SJSA1 (cell line): ENCODE results near the gene ECHS1. TPM values are rescaled to one million over a fixed set of nuclear protein-coding genes. Genes with fewer than 3 reads are reported as not detected.

Experiments
- DNase-seq, 2 experiments: peaks; one replicate each; pipeline ENCODE4 v3.0.0-alpha.2; 2015 to 2020; ENCODE audit warnings: low spot score in 2 of 2, low read depth in 1 of 2
- H3K27ac ChIP-seq: fragments of 250-450 bp; sonication (Bioruptor Pico); 2 replicates; pipeline ENCODE4 v1.5.1; 2020; ENCODE audit warnings: mild to moderate bottlenecking, moderate library complexity
- H3K27me3 ChIP-seq: fragments of 250-450 bp; sonication (Bioruptor Pico); replicated peaks from 2 replicates; pipeline ENCODE4 v1.5.1; 2020; ENCODE audit warnings: mild to moderate bottlenecking, moderate library complexity
- H3K36me3 ChIP-seq: fragments of 250-450 bp; sonication (Bioruptor Pico); 2 replicates; pipeline ENCODE4 v1.5.1; 2020; ENCODE audit warnings: mild to moderate bottlenecking
- H3K4me1 ChIP-seq: fragments of 250-450 bp; sonication (Bioruptor Pico); replicated peaks from 2 replicates; pipeline ENCODE4 v1.6.1; 2021; ENCODE audit warnings: mild to moderate bottlenecking
- H3K4me3 ChIP-seq: fragments of 250-450 bp; sonication (Bioruptor Pico); 2 replicates; pipeline ENCODE4 v1.5.1; 2020; ENCODE audit warnings: mild to moderate bottlenecking
- H3K9me3 ChIP-seq: fragments of 250-450 bp; sonication (Bioruptor Pico); replicated peaks from 2 replicates; pipeline ENCODE4 v1.5.1; 2020; ENCODE audit warnings: mild to moderate bottlenecking
- total RNA-seq: library from RNA; depleted of rRNA; stranded (reverse); fragments of >200 nt; shearing (Covaris generic); gene quantifications from 2 replicates; pipeline ENCODE4 v1.2.3, GENCODE V29; 2014

The ECHS1 gene
- total RNA-seq, 1 experiment from 2014 or later, result 106 TPM

DNA sequence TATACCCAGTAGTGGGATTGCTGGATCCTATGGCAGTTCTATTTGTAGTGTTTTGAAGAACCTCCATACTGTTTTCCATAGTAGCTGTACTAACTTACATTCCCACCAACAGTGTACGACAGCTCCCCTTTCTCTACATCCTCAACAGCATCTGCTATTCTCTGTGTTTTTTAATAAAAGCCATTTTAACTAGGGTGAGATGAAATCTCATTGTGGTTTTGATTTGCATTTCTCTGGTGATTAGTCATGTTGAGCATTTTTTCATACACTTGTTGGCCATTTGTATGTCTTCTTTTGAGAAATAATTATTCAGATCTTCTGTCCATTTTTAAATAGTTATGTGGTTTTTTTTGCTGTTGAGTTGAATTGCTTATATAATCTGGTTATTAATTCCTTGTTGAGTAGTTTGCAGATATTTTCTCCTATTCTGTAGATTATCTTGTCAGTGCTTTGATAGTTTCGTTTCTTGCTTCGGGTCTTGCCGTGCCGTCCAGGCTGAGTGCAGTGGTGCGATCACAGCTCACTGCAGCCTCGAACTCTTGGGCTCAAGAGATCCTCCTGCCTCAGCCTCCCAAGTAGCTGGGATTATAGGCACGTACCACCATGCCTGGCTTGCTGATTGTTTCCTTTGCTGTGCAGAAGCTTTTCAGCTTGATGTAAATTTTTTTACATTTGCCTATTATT, 32.8 kb upstream of the ECHS1 start:
- DNase-seq, result no peak
- H3K4me3 ChIP-seq, result no peak overlapping the region
- no peaks in the 10 kb centered on the region for H3K27me3 ChIP-seq
- H3K36me3 ChIP-seq, result peaks cover 80% of the 10 kb centered on the region
- peaks cover 3% of the 10 kb centered on the region; the same call in 1 of the 2 replicates for H3K9me3 ChIP-seq
- no peak overlapping the region for H3K27ac ChIP-seq
- H3K4me1 ChIP-seq, result peaks cover 6% of the 10 kb centered on the region; the same call in 1 of the 2 replicates

DNA sequence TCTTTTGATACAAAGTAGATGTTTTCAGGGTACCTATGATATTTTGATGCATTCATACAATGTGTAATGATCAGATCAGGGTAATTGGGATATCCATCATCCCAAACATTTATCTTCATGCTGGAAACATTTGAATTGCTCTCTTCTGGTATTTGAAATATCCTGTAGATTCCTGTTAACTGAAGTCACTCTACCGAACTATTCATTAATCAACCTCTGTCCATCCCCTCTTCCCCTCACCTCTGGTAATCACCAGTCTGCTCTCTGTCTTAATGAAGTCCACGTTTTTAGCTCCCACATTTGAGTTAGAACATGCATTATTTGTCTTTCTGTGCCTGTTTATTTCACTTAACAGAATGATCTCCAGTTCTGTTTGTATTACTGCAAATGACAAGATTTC, 32.1 kb upstream of the ECHS1 start:
- H3K27me3 ChIP-seq, result no peaks in the 10 kb centered on the region
- H3K4me1 ChIP-seq, result peaks cover 6% of the 10 kb centered on the region; the same call in 1 of the 2 replicates
- no peak overlapping the region for H3K27ac ChIP-seq
- H3K4me3 ChIP-seq, result no peak overlapping the region
- DNase-seq, result no peak
- H3K9me3 ChIP-seq, result peaks cover 3% of the 10 kb centered on the region; the same call in 1 of the 2 replicates
- H3K36me3 ChIP-seq, result peaks cover 79% of the 10 kb centered on the region

DNA sequence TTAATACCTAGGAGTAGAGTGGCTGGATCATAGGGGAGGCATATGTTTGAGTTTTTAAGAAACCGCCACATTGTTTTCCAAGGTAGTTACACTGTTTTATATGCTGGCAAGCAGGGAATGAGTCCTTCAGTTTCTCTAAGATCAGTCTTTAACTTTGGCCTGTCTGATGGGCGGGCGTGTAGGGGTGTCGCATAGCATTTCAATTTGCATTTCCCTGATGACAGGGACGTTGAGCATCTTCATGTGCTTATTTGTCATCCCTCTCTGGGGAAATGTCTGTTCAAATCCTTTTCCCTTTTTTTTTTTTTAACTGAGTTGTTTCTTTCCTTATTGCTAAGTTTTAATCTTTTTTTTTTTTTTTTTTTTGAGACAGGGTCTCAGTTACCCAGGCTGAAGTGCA, 30.6 kb upstream of the ECHS1 start:
- Histone ChIP-seq H3K9me3 (no peaks in the 10 kb centered on the region), H3K27ac (no peak overlapping the region), H3K27me3 (no peaks in the 10 kb centered on the region), H3K4me3 (no peak overlapping the region), H3K36me3 (peaks cover 77% of the 10 kb centered on the region), H3K4me1 (peaks cover 6% of the 10 kb centered on the region; the same call in 1 of the 2 replicates)
- no peak for DNase-seq

DNA sequence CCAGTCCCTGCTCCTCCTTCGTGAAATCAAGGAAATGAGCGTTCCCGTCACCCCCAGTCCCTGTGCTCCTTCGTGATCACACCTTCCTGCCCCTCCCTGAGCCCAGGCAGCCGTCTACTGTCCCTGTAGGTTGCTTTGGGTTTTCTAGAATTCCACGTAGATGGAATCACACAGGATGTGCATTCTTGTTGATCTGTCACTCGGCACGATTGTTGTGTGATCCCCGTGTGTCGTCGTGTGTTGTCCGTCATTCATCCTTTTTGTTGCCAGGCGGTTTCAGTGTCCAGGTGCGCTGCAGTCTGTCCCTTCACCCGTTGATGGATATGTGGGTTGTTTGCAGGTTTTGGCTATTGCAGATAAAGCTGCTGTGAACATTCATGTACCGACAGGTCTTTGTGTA, 30.2 kb upstream of the ECHS1 start:
- Histone ChIP-seq H3K9me3 (no peaks in the 10 kb centered on the region), H3K4me3 (no peak overlapping the region), H3K4me1 (peaks cover 6% of the 10 kb centered on the region; the same call in 1 of the 2 replicates), H3K27ac (no peak overlapping the region), H3K27me3 (no peaks in the 10 kb centered on the region), H3K36me3 (peaks cover 79% of the 10 kb centered on the region)
- DNase-seq, result no peak

DNA sequence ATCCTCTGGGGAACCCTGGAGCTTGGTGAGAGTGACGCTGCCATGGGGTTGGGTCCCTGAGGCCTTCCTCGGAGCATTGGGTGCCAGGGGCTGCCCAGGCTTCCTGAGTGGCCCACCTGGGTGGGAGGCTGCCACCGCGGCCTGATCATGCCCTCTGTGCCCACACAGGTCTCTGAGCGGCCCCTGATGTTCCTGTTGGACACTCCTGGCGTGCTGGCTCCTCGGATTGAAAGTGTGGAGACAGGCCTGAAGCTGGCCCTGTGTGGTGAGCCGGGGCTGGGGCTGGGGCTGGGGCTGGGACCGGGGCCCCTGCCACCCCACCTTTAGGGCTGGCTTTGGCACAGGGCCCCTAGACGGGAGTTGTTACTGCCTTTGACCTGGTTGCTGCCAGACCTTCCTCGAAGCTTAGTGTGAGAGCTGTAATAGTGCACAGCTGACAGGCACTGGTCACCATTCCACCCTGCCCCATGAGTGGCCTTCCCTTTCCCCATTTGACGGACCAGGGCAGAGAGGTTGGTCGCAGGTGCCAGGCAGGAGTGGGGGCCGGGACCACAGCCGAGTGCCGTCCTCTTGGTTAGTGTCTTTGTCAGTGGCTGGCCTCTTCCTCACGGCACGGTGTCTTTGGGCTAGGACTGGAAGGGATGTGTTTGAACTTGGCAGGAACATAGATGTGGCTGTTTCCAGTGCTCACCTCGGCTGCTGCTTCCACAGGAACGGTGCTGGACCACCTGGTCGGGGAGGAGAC, 29.0 kb upstream of the ECHS1 start:
- peak in 1 of 2 experiments; percentile 36 for DNase-seq
- peaks cover 6% of the 10 kb centered on the region; the same call in 1 of the 2 replicates for H3K4me1 ChIP-seq
- H3K9me3 ChIP-seq, result no peaks in the 10 kb centered on the region
- H3K27me3 ChIP-seq, result no peaks in the 10 kb centered on the region
- H3K4me3 ChIP-seq, result no peak overlapping the region
- peaks cover 74% of the 10 kb centered on the region for H3K36me3 ChIP-seq
- H3K27ac ChIP-seq, result no peak overlapping the region

DNA sequence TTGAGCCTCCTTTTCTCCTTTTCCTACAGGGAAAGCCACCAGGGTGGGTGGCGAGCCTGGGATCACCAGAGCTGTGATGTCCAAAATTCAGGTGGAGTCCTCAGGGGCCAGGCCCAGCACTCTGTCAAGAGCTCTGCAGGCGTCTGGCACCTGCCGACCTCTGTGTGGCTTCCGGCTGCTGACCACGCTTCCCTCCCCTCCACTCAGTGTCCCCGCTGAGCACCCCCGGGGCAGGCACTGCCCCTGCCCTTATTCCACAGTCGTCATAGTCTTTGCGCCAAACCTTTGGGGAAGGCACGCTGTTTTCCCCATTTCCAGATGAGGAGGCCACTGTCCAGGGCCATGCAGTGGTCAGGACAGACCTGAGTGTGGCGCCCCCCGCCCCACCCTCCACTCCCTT, 28.3 kb upstream of the ECHS1 start:
- peaks cover 6% of the 10 kb centered on the region; the same call in 1 of the 2 replicates for H3K4me1 ChIP-seq
- H3K4me3 ChIP-seq, result no peak overlapping the region
- no peaks in the 10 kb centered on the region for H3K9me3 ChIP-seq
- no peaks in the 10 kb centered on the region for H3K27me3 ChIP-seq
- peaks cover 68% of the 10 kb centered on the region for H3K36me3 ChIP-seq
- H3K27ac ChIP-seq, result no peak overlapping the region
- no peak for DNase-seq

DNA sequence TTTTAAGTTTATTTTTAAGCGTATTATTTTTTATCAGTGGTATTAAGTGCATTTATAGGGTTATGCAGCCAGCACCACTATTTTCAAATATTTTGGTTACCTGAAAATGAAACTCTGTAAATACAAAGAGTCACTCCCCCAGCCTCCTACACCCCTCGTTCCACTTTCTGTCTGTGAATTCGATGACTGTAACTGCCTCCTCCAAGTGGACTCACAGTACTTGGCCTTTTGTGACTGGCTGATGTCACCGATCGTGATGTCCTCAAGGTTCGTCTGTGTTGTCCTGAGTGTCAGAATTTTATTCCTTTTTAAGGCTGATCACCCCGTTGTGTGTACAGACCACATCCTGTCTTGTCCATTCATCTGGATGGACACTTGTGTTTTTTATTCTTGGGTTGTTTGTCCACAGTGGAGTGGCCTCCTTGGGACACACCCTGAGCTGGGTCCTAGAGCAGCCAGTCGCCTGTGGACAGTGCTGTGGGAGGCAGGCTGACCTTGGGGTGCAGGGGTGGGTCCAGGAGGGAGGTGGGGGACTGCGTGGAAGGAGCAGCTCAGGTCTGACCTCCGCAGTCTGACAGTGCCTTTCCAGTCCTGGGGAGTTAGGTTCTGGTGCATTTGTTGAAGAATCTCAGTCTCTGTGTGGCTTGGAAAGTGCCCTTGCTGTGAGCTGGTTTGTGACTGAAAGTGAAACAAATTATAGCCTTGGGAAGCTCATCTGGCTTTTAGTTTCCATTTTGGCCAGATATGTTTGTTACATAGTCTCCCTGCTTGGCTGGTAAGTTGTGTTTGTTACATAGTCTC, 27.7 kb upstream of the ECHS1 start:
- Histone ChIP-seq H3K9me3 (no peaks in the 10 kb centered on the region), H3K36me3 (peaks cover 73% of the 10 kb centered on the region), H3K4me1 (peaks cover 6% of the 10 kb centered on the region; the same call in 1 of the 2 replicates), H3K27ac (no peak overlapping the region), H3K4me3 (no peak overlapping the region), H3K27me3 (no peaks in the 10 kb centered on the region)
- no peak for DNase-seq

DNA sequence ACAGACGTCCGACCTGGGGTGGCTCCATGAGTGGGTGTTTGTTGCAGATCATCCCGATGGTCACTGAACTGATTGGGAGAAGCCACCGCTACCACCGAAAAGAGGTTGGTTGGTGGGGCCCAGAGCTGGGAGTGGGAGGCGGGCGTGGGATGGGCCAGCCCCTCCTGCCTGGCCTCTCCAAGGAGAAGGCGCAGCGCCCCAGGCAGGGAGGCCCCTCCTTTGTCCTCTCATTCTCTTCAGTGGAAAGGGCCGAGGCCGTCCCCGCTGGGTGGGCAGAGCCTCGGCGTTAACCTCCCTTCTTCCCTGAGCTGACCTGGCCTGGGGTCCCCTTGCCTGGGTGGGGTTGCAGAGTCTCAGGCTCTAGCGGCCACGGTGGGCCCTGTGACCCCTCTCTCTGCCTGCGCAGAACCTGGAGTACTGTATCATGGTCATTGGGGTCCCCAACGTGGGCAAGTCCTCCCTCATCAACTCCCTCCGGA, 26.0 kb upstream of the ECHS1 start:
- Histone ChIP-seq H3K9me3 (no peaks in the 10 kb centered on the region), H3K36me3 (peaks cover 62% of the 10 kb centered on the region), H3K4me1 (peaks cover 8% of the 10 kb centered on the region), H3K4me3 (no peak overlapping the region), H3K27me3 (no peaks in the 10 kb centered on the region), H3K27ac (no peak overlapping the region)
- peak in 1 of 2 experiments; percentile 37 for DNase-seq

DNA sequence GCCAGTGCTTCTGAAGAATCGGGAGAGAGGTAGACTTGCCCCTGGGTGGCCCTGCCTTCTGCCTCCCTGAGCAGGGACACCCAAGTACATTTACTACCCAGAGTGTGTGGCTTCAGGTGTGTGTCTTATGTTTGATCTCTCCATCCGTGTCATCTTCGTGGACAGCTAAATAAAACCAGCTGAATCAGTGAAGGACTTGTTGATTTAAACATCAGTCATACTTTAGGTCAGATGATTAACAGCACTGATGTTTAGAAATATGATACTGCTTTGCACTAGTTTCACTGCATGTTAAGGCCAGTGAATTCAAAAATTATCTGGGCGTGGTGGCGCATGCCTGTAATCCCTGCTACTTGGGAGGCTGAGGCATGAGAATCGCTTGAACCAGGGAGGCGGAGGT, 24.8 kb upstream of the ECHS1 start:
- H3K9me3 ChIP-seq, result no peaks in the 10 kb centered on the region
- H3K27me3 ChIP-seq, result no peaks in the 10 kb centered on the region
- no peak for DNase-seq
- peaks cover 8% of the 10 kb centered on the region for H3K4me1 ChIP-seq
- H3K27ac ChIP-seq, result no peak overlapping the region
- H3K4me3 ChIP-seq, result no peak overlapping the region
- peaks cover 58% of the 10 kb centered on the region for H3K36me3 ChIP-seq

DNA sequence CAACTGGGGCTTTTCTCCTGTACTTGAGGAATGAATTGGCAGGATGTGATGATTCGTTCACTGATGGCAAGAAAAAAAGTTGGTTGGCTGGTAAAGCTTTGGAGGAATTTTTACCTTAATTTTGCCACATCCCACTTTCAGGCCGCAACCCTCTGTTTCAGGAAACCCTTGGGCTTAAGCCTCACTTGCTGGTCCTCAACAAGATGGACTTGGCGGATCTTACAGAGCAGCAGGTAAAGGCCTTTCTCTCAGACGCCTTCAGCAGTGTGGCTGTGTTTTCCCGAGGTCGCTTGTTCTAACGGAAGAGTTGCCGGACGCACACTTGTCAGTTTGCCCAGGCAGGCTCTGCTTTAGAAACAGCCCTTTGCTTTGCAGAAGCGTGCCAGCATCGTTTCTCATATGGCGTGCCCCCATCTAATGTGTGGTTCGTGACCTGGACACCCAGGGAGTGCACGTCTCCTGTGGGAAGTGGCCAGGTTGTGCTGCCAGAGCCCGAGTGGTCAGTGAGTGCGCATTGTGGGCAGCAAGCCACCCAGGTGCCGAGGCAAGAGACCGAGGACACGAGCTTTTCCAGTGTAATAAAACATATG, 23.0 kb upstream of the ECHS1 start:
- Histone ChIP-seq H3K27me3 (no peaks in the 10 kb centered on the region), H3K27ac (no peak overlapping the region), H3K9me3 (no peaks in the 10 kb centered on the region), H3K4me1 (peaks cover 8% of the 10 kb centered on the region), H3K4me3 (no peak overlapping the region), H3K36me3 (peaks cover 45% of the 10 kb centered on the region)
- DNase-seq, result peak in 1 of 2 experiments; percentile 32

DNA sequence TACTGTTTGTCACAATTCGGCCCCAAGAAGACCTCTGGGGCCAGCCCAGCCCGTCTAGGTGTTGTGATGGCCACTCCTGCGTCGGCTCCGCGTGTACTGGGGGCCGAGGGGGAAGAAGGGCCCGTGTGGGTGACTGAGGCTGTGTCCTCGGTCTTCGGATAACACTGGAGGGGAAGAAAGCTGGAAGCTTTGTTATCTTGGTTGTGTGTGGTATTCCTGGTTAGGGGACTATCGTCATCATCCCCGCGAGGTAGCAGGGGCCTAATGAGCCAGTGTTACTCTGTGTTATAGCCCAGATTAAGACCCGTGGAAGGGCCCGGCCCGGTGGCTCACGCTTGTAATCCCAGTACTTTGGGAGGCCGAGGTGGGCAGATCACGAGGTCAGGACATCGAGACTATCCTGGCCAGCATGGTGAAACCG, 21.7 kb upstream of the ECHS1 start:
- peak overlapping the region; percentile 57 for H3K27ac ChIP-seq
- H3K4me3 ChIP-seq, result peak overlapping the region; percentile 77
- H3K9me3 ChIP-seq, result no peaks in the 10 kb centered on the region
- H3K27me3 ChIP-seq, result no peaks in the 10 kb centered on the region
- H3K4me1 ChIP-seq, result peaks cover 8% of the 10 kb centered on the region
- peak in 1 of 2 experiments; percentile 36 for DNase-seq
- peaks cover 36% of the 10 kb centered on the region for H3K36me3 ChIP-seq

DNA sequence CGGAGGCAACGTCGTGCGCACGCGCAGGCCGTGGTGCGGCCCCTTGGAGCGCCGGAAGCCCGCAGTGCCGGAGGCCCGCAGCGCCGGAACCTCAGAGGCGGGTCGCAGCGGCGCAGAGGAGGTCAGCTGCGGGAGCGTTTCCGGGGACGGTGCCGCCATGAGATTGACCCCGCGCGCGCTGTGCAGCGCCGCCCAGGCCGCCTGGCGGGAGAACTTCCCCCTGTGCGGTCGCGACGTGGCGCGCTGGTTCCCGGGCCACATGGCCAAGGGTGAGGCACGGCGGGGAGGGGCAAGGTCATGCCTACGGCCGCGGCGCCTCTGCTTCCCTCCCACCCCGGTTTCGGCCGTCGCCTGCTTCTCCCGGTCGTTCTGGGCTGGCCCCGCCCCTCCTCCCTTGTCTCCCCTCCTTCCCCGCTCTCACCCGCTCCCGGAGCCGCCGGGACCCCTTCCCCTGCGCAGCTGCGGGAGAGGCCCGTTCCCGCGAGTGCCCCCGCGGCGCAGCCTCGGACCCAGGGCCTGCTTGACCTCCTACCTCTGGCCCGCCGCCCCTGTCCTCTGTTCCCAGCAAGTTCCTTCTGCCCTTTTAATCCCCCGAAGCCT, 21.0 kb upstream of the ECHS1 start, which contains the start of gene MTG1:
Gene MTG1, plus strand, starts transcription at position 94 of the 600 bp plus-strand sequence. Its CDS starts 64 bp downstream, at position 158.
- Histone ChIP-seq H3K36me3 (peaks cover 30% of the 10 kb centered on the region), H3K27ac (peak within 1 kb of the TSS; percentile 57), H3K27me3 (no peaks in the 10 kb centered on the region), H3K4me3 (peak within 1 kb of the TSS; percentile 77), H3K4me1 (peaks cover 8% of the 10 kb centered on the region), H3K9me3 (no peaks in the 10 kb centered on the region)
- peak; percentile 94 to 95 for DNase-seq
